ENCODE measurements around the gene SULT2B1. TPM values are rescaled to one million over a fixed set of nuclear protein-coding genes. Genes with fewer than 3 reads are reported as not detected.

The SULT2B1 gene
- polyA plus RNA-seq, 1 experiment: 0.25 TPM

GRCh38 chr19:48625891-48626327, 73.9 kb downstream of the SULT2B1 start:
- TF ChIP-seq, protein P1, sequence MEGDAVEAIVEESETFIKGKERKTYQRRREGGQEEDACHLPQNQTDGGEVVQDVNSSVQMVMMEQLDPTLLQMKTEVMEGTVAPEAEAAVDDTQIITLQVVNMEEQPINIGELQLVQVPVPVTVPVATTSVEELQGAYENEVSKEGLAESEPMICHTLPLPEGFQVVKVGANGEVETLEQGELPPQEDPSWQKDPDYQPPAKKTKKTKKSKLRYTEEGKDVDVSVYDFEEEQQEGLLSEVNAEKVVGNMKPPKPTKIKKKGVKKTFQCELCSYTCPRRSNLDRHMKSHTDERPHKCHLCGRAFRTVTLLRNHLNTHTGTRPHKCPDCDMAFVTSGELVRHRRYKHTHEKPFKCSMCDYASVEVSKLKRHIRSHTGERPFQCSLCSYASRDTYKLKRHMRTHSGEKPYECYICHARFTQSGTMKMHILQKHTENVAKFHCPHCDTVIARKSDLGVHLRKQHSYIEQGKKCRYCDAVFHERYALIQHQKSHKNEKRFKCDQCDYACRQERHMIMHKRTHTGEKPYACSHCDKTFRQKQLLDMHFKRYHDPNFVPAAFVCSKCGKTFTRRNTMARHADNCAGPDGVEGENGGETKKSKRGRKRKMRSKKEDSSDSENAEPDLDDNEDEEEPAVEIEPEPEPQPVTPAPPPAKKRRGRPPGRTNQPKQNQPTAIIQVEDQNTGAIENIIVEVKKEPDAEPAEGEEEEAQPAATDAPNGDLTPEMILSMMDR (IDR thresholded peaks at IDR 0.05; ENCODE audit: insufficient read depth, low read depth, low read length): no peak
- ChIA-PET CTCF (no interaction called here), POLR2A (no interaction called here)
- H3K36me3 ChIP-seq (ENCODE audit: control insufficient read depth, insufficient read depth, low read length): peaks cover 6% of the 10 kb centered on the region
- no peak overlapping the region for H3K4me3 ChIP-seq (ENCODE audit: low read depth, low read length)
- DNase-seq (ENCODE audit: low read depth): no peak
- H3K27me3 ChIP-seq (ENCODE audit: control insufficient read depth, insufficient read depth, low read length): no peaks in the 10 kb centered on the region

GRCh38 chr19:48627201-48627864, 75.4 kb downstream of the SULT2B1 start:
- TF ChIP-seq, protein P1 (IDR thresholded peaks at IDR 0.05; ENCODE audit: insufficient read depth, low read depth, low read length): no peak
- no peak overlapping the region for H3K4me3 ChIP-seq (ENCODE audit: low read depth, low read length)
- ChIA-PET POLR2A (no interaction called here), CTCF (interaction anchor here (1.0 to 1.1 kb wide), 2 partner anchors 10 to 47 kb away, joined by 3 read pairs; partner anchors contain the start of gene DBP)
- DNase-seq (ENCODE audit: low read depth): no peak
- peaks cover 6% of the 10 kb centered on the region for H3K36me3 ChIP-seq (ENCODE audit: control insufficient read depth, insufficient read depth, low read length)
- no peaks in the 10 kb centered on the region for H3K27me3 ChIP-seq (ENCODE audit: control insufficient read depth, insufficient read depth, low read length)

DNA sequence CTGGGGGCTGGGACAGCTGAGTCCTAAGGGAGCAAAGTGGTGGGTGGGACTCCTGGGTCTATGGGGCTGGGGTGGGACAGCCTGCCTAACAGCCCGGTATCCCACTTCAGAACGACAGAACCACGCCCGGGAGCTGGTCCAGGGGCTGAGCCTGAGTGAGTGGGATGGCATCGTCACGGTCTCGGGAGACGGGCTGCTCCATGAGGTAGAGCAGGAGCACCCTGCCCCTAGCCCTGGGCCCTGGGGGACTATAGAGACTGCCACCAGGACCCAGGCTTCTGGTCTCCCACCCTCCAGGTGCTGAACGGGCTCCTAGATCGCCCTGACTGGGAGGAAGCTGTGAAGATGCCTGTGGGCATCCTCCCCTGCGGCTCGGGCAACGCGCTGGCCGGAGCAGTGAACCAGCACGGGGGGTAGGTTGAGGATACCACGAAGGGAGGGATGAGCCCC, 75.9 kb downstream of the SULT2B1 start:
- DNase-seq (ENCODE audit: low read depth): no peak
- no peaks in the 10 kb centered on the region for H3K27me3 ChIP-seq (ENCODE audit: control insufficient read depth, insufficient read depth, low read length)
- no peak overlapping the region for H3K4me3 ChIP-seq (ENCODE audit: low read depth, low read length)
- ChIA-PET CTCF (interaction anchor here (0.6 to 1.1 kb wide), 3 partner anchors 9 to 46 kb away, joined by 3 read pairs; partner anchors contain the start of gene DBP), POLR2A (no interaction called here)
- peaks cover 6% of the 10 kb centered on the region for H3K36me3 ChIP-seq (ENCODE audit: control insufficient read depth, insufficient read depth, low read length)
- TF ChIP-seq, protein P1 (IDR thresholded peaks at IDR 0.05; ENCODE audit: insufficient read depth, low read depth, low read length): no peak

DNA sequence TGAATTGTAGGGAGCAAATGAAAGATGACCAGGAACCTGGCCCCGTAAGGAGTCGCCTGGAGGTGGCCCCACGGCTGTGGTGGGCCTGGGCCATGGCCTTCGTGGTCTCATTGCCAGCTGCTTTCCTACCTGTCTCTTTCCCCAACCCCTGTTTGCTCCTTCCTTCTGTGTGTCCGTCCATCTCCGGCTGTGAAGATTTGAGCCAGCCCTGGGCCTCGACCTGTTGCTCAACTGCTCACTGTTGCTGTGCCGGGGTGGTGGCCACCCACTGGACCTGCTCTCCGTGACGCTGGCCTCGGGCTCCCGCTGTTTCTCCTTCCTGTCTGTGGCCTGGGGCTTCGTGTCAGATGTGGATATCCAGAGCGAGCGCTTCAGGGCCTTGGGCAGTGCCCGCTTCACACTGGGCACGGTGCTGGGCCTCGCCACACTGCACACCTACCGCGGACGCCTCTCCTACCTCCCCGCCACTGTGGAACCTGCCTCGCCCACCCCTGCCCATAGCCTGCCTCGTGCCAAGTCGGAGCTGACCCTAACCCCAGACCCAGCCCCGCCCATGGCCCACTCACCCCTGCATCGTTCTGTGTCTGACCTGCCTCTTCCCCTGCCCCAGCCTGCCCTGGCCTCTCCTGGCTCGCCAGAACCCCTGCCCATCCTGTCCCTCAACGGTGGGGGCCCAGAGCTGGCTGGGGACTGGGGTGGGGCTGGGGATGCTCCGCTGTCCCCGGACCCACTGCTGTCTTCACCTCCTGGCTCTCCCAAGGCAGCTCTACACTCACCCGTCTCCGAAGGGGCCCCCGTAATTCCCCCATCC, 76.7 kb downstream of the SULT2B1 start:
- Histone ChIP-seq H3K36me3 (ENCODE audit: control insufficient read depth, insufficient read depth, low read length) (peaks cover 6% of the 10 kb centered on the region), H3K4me3 (ENCODE audit: low read depth, low read length) (no peak overlapping the region), H3K27me3 (ENCODE audit: control insufficient read depth, insufficient read depth, low read length) (no peaks in the 10 kb centered on the region)
- TF ChIP-seq, protein P1 (IDR thresholded peaks at IDR 0.05; ENCODE audit: insufficient read depth, low read depth, low read length): no peak
- no peak for DNase-seq (ENCODE audit: low read depth)
- POLR2A ChIA-PET: no interaction called here
- CTCF ChIA-PET: interaction anchor here (0.6 kb wide), 1 partner anchor 15 kb away, joined by 3 read pairs; no protein-coding TSS in a partner anchor

GRCh38 chr19:48629297-48629598, 77.3 kb downstream of the SULT2B1 start:
- H3K27me3 ChIP-seq (ENCODE audit: control insufficient read depth, insufficient read depth, low read length): no peaks in the 10 kb centered on the region
- no peak overlapping the region for H3K4me3 ChIP-seq (ENCODE audit: low read depth, low read length)
- ChIA-PET POLR2A (no interaction called here), CTCF (no interaction called here)
- H3K36me3 ChIP-seq (ENCODE audit: control insufficient read depth, insufficient read depth, low read length): peaks cover 6% of the 10 kb centered on the region
- no peak for DNase-seq (ENCODE audit: low read depth)
- TF ChIP-seq, protein P1 (IDR thresholded peaks at IDR 0.05; ENCODE audit: insufficient read depth, low read depth, low read length): no peak
